ENCODE data around the gene TYMP.

TYMP gene

DNA sequence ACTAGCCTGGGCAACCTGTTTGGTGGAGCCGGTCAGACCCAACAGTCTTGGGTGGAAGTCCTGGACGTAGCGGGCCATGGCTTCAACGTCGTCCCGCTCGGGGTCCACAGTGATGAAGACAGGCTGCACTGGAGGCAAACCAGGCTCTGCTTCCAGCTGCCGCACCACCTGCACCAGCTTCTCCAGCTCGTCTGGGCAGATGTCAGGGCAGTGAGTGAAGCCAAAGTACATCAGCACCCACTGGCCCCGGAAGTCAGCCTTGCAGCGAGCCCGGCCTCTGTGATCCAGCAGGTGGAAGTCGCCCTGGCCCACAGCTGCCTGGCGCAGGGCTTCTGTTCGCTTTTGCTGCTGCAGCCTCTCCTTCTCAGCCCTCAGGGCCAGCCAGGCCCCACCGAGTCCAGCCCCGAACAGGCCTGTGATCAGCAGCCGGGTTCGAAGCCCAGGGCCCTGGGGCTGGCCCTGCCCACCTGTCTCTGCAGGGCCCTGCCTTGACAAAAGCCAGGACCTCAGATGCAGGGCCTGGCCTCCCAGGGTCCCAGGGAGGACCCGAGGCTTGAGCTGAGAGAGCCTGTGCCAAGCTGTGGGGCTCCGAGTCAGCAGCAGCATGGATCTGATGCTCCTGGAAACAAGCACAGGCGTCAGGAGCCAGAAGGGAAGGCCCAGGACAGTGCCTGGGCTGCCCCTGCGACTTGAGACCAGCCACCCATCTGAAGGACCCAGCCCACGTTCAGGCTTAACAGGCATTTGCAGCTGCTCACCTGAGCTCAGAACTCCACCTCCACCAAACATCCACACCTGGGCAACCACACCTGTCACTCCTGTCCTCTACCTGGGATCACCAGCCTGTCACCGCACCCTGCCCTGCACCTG lies 5.8 kb downstream of the TYMP start:
- no peaks in the 10 kb centered on the region for H3K9me3 ChIP-seq (ENCODE audit: low read length)
- peak overlapping the region; percentile 91 for H3K4me2 ChIP-seq (ENCODE audit: low read length)
- no peaks in the 10 kb centered on the region for H4K20me1 ChIP-seq (ENCODE audit: insufficient read depth, low read length)
- peak overlapping the region; percentile 63 for H3K27ac ChIP-seq (ENCODE audit: low read depth, low read length, poor library complexity, severe bottlenecking)
- H3K4me3 ChIP-seq (ENCODE audit: low read depth, low read length, poor library complexity, severe bottlenecking) = peak overlapping the region; percentile 68
- no peaks in the 10 kb centered on the region for H3K27me3 ChIP-seq (ENCODE audit: insufficient read depth, low read length)
- H3K4me1 ChIP-seq (ENCODE audit: insufficient read depth, low read length, severe bottlenecking) = peaks cover 29% of the 10 kb centered on the region
- H3K36me3 ChIP-seq (ENCODE audit: insufficient read depth, low read length) = peaks cover 56% of the 10 kb centered on the region
- H3K79me2 ChIP-seq (ENCODE audit: insufficient read depth, low read length) = no peaks in the 10 kb centered on the region
- peak overlapping the region; percentile 84 for H3K9ac ChIP-seq (ENCODE audit: low read length)
- no peaks in the 10 kb centered on the region for H3K9me2 ChIP-seq (ENCODE audit: low read depth, low read length)
- H2AFZ ChIP-seq (ENCODE audit: low read length) = no peak overlapping the region
- TF ChIP-seq, protein P1, sequence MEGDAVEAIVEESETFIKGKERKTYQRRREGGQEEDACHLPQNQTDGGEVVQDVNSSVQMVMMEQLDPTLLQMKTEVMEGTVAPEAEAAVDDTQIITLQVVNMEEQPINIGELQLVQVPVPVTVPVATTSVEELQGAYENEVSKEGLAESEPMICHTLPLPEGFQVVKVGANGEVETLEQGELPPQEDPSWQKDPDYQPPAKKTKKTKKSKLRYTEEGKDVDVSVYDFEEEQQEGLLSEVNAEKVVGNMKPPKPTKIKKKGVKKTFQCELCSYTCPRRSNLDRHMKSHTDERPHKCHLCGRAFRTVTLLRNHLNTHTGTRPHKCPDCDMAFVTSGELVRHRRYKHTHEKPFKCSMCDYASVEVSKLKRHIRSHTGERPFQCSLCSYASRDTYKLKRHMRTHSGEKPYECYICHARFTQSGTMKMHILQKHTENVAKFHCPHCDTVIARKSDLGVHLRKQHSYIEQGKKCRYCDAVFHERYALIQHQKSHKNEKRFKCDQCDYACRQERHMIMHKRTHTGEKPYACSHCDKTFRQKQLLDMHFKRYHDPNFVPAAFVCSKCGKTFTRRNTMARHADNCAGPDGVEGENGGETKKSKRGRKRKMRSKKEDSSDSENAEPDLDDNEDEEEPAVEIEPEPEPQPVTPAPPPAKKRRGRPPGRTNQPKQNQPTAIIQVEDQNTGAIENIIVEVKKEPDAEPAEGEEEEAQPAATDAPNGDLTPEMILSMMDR (IDR thresholded peaks at IDR 0.05; ENCODE audit: low read length) = no peak
- TF ChIP-seq EZH2 (IDR thresholded peaks at IDR 0.05; ENCODE audit: borderline replicate concordance, low read length) = no peak
- peaks cover 4% of the 10 kb centered on the region; the same call in 1 of the 2 replicates for H3F3A ChIP-seq (ENCODE audit: insufficient read depth, low read length)

DNA sequence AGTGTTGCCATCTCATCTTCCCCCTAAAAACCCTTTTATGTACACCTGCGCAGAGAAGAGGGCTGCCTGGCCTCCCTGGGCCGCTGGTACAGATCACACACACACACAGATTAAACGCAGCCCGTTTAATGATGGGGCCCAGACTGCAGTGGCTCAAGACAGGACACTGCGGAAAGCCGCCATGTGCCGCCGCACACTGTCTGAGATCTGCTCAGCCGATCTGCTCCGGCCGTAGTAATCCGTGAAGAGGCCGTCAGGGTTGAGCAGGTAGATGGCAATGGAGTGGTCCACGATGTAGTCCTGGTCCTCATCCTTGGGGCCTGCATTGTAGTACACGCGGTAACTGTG lies 6.4 kb downstream of the TYMP start:
- Histone ChIP-seq H3K4me1 (ENCODE audit: insufficient read depth, low read length, severe bottlenecking) (peaks cover 29% of the 10 kb centered on the region), H3K9ac (ENCODE audit: low read length) (no peak overlapping the region; the same call in 1 of the 2 replicates), H2AFZ (ENCODE audit: low read length) (no peak overlapping the region), H3K9me2 (ENCODE audit: low read depth, low read length) (no peaks in the 10 kb centered on the region), H3K27ac (ENCODE audit: low read depth, low read length, poor library complexity, severe bottlenecking) (peak overlapping the region; percentile 63), H3K9me3 (ENCODE audit: low read length) (no peaks in the 10 kb centered on the region), H3K4me3 (ENCODE audit: low read depth, low read length, poor library complexity, severe bottlenecking) (no peak overlapping the region), H3F3A (ENCODE audit: insufficient read depth, low read length) (peaks cover under 1% of the 10 kb centered on the region; the same call in 1 of the 2 replicates), H3K36me3 (ENCODE audit: insufficient read depth, low read length) (peaks cover 62% of the 10 kb centered on the region), H3K79me2 (ENCODE audit: insufficient read depth, low read length) (no peaks in the 10 kb centered on the region), H3K27me3 (ENCODE audit: insufficient read depth, low read length) (no peaks in the 10 kb centered on the region), H4K20me1 (ENCODE audit: insufficient read depth, low read length) (no peaks in the 10 kb centered on the region), H3K4me2 (ENCODE audit: low read length) (no peak overlapping the region)
- TF ChIP-seq, protein P1 (IDR thresholded peaks at IDR 0.05; ENCODE audit: low read length) = no peak
- TF ChIP-seq EZH2 (IDR thresholded peaks at IDR 0.05; ENCODE audit: borderline replicate concordance, low read length) = no peak

DNA sequence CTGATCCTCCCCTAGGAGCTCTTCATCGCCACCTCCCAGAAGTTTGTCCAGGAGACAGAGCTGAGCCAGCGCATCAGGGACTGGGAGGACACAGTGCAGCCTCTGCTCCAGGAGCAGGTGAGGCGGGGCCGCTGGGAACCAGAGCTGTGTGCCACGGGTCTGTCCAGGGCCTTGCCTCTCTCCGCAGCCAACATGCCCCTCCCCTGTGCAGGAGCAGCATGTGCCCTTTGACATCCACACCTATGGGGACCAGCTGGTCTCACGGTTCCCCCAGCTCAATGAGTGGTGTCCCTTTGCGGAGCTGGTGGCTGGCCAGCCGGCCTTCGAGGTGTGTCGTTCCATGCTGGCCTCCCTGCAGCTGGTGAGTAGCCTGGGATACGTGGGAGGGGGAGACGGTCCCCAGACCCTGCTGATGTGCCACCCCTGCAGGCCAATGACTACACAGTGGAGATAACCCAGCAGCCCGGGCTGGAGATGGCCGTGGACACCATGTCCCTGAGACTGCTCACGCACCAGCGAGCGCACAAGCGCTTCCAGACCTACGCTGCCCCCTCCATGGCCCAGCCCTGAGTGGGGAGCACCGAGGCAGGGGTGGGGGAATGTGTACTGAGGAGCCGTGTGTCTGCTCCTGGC lies 6.9 kb downstream of the TYMP start:
- H3K4me2 ChIP-seq (ENCODE audit: low read length) = no peak overlapping the region
- no peaks in the 10 kb centered on the region for H3K9me2 ChIP-seq (ENCODE audit: low read depth, low read length)
- H3K9me3 ChIP-seq (ENCODE audit: low read length) = no peaks in the 10 kb centered on the region
- H3K4me1 ChIP-seq (ENCODE audit: insufficient read depth, low read length, severe bottlenecking) = peaks cover 29% of the 10 kb centered on the region
- no peaks in the 10 kb centered on the region for H3K27me3 ChIP-seq (ENCODE audit: insufficient read depth, low read length)
- H3K79me2 ChIP-seq (ENCODE audit: insufficient read depth, low read length) = no peaks in the 10 kb centered on the region
- peaks cover 67% of the 10 kb centered on the region for H3K36me3 ChIP-seq (ENCODE audit: insufficient read depth, low read length)
- no peak overlapping the region for H2AFZ ChIP-seq (ENCODE audit: low read length)
- H3K27ac ChIP-seq (ENCODE audit: low read depth, low read length, poor library complexity, severe bottlenecking) = no peak overlapping the region
- no peaks in the 10 kb centered on the region for H3F3A ChIP-seq (ENCODE audit: insufficient read depth, low read length)
- H3K4me3 ChIP-seq (ENCODE audit: low read depth, low read length, poor library complexity, severe bottlenecking) = no peak overlapping the region
- H3K9ac ChIP-seq (ENCODE audit: low read length) = no peak overlapping the region
- TF ChIP-seq EZH2 (IDR thresholded peaks at IDR 0.05; ENCODE audit: borderline replicate concordance, low read length) = no peak
- TF ChIP-seq, protein P1 (IDR thresholded peaks at IDR 0.05; ENCODE audit: low read length) = no peak
- no peaks in the 10 kb centered on the region for H4K20me1 ChIP-seq (ENCODE audit: insufficient read depth, low read length)

Data from OCI-LY1 (cell line).